ENCODE measurements around the gene TENM4.
A peak's percentile ranks its signal among the peaks of the same experiment; 100 is the strongest.
"Not testable (repeated sequence)": the region's sequence is repeated elsewhere in the genome, so short reads cannot be mapped to it uniquely, and the experiment has no call there.

TENM4 gene

DNA sequence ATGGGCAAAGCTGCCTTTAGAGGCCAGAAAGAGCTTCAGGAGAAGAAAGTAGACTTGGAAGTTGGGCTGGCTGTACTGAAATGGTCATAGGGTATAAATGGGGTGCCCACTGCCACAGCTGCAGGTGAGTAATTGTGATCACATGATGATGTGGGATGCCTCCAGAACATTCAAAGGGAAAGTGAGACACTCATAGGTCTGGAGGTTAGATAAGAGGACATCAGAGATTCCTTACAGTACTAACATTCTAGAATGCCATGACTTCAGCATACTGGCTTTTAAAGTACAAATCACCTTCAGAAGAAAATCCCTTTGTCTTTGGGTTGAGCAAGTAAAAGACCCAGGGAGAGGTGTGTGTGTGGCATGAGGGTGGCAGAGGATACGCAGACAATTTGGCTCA is 419.2 kb downstream of the TENM4 start:
- no peak for DNase-seq (ENCODE audit: low read depth)

GRCh38 chr11:79019975-79020374 is 420.9 kb downstream of the TENM4 start:
- DNase-seq (ENCODE audit: low read depth) = no peak

DNA sequence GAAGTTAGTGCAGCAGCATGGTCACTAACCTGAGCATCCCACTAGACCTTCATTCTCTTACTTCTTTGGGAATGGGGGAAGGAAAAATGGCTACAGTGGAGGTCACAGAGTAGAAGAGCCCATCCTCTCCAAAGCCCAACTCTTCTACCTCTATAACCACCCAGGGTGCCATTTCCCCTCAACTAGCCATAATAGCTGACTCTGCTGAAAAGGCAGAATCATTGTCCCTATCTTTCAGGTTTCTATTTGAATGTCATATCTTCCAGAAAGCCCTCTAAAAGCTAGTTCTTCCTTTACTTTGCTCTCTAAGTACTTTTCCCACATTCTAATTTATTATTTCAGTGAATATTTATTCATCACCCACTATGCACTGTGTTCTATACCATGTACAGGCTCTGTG is 421.6 kb downstream of the TENM4 start:
- DNase-seq (ENCODE audit: low read depth) = no peak

- peak; percentile 80 for DNase-seq (ENCODE audit: low read depth)
Measured at GRCh38 chr11:79018371-79018849, 422.4 kb downstream of the TENM4 start.

DNA sequence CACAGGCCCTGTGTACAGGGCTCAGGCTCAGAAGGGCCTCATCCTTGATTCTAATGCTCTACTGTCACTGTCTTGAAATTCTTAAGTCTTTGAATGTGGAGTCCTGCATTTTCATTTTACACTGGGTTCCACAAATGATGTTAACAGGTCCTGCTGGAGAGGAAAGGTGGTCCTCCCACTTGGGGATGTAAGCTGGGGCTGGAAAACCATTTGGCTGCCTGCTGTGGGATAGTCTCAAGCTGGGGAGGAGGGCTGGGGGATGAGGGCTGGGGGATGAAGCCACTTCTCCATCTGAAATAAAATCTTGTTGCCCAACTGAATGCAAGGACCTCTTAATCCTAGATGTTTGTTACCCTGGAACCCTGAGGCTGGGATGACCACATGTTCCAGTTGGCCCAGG is 423.0 kb downstream of the TENM4 start:
- no peak for DNase-seq (ENCODE audit: low read depth)

- DNase-seq (ENCODE audit: low read depth) = no peak
Measured at GRCh38 chr11:79013509-79013908, 427.3 kb downstream of the TENM4 start.

- DNase-seq (ENCODE audit: low read depth) = no peak
Measured at GRCh38 chr11:79011357-79011756, 429.5 kb downstream of the TENM4 start.

- DNase-seq (ENCODE audit: low read depth) = no peak
Measured at GRCh38 chr11:79007771-79008402, 432.9 kb downstream of the TENM4 start.

DNA sequence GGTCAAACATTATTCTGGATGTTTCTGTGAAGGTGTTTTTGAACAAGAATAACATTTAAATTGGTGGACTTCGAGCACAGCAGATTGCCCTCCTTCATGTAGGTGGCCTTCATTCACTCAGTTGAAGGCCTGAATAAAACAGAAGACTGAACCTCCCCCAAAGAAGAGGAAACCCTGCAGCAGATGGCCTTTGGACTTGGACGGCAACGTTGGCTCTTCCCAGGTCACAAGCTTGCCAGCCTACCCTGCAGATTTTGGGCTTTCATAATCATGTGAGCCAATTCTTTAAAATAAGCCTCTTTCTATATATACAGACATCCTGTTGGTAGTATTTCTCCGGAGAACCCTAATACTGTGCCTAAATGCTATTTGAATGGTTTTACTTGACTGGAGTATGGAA is 434.0 kb downstream of the TENM4 start:
- no peak for DNase-seq (ENCODE audit: low read depth)

DNA sequence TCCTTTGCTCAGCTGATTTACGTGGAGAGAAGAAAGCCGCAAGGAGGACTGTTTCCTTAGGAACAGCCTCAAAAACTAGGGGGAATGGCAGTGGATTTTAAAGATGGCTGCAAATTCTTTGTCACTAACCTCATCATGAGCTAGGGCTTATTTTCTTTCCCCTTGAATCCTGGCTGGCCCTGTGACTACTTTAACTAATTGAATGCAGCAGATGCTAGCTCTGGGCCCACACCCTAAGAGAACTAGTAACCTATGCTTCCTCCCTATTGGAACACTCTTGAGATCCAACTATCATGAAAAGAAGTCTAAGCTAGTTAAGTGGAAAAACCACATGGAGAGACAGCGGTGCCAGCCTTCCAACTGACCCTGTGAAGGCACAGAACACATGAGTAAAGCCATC is 444.8 kb downstream of the TENM4 start:
- DNase-seq (ENCODE audit: low read depth) = no peak

DNA sequence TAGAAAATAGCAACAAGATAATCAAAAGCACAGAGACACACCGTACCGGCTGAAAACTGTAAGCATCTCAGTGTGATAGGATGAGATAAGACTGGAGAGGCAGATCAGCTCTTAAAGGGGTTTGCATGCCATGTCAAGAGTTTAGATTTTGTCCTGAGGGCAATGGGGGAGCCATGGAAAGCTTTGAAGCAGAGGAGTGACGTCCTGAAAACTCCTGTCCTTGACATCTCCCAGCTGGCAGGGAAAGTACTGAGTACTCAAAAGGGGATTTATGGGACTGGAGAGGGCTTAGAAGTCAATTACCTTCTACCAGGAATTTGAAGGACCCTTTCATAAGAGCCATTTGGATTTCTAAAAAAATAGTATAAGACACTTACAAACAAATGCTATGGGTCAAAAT is 445.7 kb downstream of the TENM4 start:
- DNase-seq (ENCODE audit: low read depth) = no peak

DNA sequence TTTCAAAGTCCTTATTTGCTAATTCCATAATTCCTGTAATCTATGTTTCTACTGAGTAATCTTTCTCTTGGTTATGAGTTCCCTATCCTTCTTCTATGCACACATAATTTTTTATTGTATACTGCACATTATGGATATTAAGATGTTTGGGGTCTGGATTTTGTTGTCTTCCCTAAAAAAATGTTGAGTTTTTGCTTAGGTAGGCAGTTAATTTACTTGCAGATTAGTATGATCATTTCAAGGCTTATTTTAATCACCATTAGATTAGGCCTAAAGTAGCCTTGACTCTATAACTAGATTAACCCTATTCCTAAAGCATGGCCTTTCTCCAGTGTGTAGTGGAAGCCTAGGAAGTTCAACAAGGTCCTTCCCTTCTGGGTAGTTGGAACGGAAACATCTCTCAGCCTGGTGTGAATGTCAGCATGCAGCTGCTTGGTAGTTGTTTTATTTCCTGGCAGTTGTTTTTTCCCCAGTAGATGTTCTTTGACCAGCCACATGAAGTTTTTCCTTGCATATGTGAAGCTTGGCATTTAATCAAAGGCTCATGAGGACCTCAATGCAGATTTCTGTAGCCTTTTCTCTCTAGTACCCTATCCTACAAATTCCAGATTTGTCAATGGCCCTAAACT is 446.9 kb downstream of the TENM4 start:
- no peak for DNase-seq (ENCODE audit: low read depth)

- DNase-seq (ENCODE audit: low read depth) = no peak
Measured at GRCh38 chr11:78991681-78992080, 449.1 kb downstream of the TENM4 start.

GRCh38 chr11:78990261-78990660 is 450.6 kb downstream of the TENM4 start:
- DNase-seq (ENCODE audit: low read depth) = no peak

GRCh38 chr11:78987748-78988147 is 453.1 kb downstream of the TENM4 start:
- no peak for DNase-seq (ENCODE audit: low read depth)

GRCh38 chr11:78986305-78986704 is 454.5 kb downstream of the TENM4 start:
- DNase-seq (ENCODE audit: low read depth) = no peak

DNA sequence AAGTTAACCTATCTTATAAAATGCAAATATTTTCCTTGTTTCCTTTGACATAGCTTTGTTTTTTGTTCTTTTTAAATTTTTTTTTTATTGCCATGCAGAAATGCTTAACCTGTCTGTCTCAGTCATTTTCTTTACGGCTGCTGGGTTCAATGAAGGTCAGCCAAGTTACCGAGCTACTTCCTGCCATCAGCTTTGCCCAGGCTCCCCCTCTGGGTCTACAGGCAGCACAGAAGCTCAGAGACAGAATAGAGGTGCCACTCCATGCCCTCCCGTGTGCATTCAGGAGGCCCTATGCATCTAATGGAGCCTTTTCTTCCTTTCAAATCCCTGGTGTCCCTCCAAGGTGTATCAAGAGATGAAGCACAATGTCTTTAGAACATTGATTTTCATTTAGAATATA is 455.2 kb downstream of the TENM4 start:
- no peak for DNase-seq (ENCODE audit: low read depth)

GRCh38 chr11:78982473-78982872 is 458.4 kb downstream of the TENM4 start:
- no peak for DNase-seq (ENCODE audit: low read depth)

DNA sequence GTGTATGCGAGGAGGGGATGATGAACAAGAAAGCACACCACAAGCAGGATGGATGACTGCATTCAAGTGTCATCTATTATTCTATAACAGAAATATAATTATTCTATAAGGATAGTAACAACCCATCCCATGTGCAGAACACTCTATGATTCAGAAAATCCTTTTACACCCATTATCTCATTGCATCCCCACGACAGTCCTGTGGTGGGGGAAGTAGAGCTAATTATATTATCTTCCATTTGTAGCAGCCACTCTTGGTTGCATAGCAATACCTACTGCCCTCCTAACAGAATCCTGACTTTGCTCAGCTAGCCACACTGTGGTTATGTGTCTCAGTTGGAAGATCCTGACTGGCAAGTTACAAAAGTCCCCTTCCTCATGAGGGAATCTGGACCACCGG is 459.7 kb downstream of the TENM4 start:
- DNase-seq (ENCODE audit: low read depth) = no peak

GRCh38 chr11:78978831-78979230 is 462.0 kb downstream of the TENM4 start:
- no peak for DNase-seq (ENCODE audit: low read depth)

GRCh38 chr11:78977848-78978247 is 463.0 kb downstream of the TENM4 start:
- not testable (repeated sequence) for DNase-seq (ENCODE audit: low read depth)

- DNase-seq (ENCODE audit: low read depth) = no peak
Measured at GRCh38 chr11:78977009-78977408, 463.8 kb downstream of the TENM4 start.

DNA sequence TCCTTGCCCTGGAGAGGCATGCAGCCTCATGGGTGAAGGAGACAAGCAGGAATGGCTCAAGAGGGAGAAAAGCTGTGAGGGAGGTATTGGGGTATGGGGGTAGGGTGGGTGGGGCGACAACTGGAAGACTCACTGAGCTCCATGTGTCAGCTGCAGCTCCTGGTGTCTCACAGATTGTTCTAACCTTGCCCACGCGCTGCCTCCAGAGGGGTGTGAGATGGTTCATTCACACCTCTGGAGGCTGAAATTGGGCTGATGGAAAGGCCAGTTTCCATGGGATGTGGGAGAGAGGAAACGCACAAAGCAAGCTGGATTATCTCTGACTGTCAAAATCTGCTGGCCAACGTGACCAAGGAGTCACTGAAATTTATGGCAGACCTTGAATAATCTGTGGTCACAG is 465.7 kb downstream of the TENM4 start:
- DNase-seq (ENCODE audit: low read depth) = no peak

- no peak for DNase-seq (ENCODE audit: low read depth)
Measured at GRCh38 chr11:78973876-78974275, 467.0 kb downstream of the TENM4 start.
